ENCODE results near the gene HSCB. TPM values are rescaled to one million over a fixed set of nuclear protein-coding genes. Genes with fewer than 3 reads are reported as not detected.
"Not testable (repeated sequence)": the region's sequence is repeated elsewhere in the genome, so short reads cannot be mapped to it uniquely, and the experiment has no call there.

The HSCB gene
- total and polyA plus RNA-seq, 3 experiments from 2014 or later: 10.9 to 14.6 (median 12.6) TPM

DNA sequence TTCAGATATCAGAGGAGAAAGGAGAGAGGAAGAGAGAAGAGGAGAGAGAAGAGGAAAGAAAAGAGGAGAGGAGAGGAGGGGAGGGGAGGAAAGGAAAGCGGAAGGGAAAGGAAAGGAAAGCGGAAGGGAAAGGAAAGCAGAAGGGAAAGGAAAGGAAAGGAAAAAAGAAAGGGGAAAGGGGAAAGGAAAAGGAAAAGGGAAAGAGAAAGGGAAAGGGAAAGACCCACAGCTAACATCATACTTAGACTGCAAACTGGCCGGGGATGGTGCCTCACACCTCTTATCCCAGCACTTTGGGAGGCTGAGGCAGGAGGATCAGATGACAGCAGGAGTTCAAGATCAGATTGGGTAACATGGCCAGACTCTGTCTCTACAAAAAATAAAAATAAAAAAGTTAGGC, 11.7 kb upstream of the HSCB start:
- H3K27me3 Mint-ChIP-seq: no peaks in the 10 kb centered on the region
- H3K36me3 Mint-ChIP-seq: peaks cover 0 to 9% (median 6%) of the 10 kb centered on the region in 3 donors
- no peaks in the 10 kb centered on the region for H3K4me1 Mint-ChIP-seq
- no peaks in the 10 kb centered on the region for H3K9me3 Mint-ChIP-seq
- POLR2A ChIA-PET: no interaction called here
- no peak overlapping the region for H3K4me3 Mint-ChIP-seq
- Histone ChIP-seq H3K4me1 (ENCODE audit: insufficient read depth, low read length) (no peaks in the 10 kb centered on the region), H3K27ac (ENCODE audit: low read depth, low read length) (no peak overlapping the region), H3K9me3 (ENCODE audit: low read length) (no peaks in the 10 kb centered on the region), H3K36me3 (ENCODE audit: insufficient read depth, low read length) (peaks cover 5% of the 10 kb centered on the region), H3K27me3 (ENCODE audit: insufficient read depth, low read length, poor library complexity, severe bottlenecking) (no peaks in the 10 kb centered on the region), H3K4me3 (ENCODE audit: low read length) (no peak overlapping the region)
- DNase-seq: no peak
- no peak overlapping the region for H3K27ac Mint-ChIP-seq
- CTCF ChIA-PET: no interaction called here

DNA sequence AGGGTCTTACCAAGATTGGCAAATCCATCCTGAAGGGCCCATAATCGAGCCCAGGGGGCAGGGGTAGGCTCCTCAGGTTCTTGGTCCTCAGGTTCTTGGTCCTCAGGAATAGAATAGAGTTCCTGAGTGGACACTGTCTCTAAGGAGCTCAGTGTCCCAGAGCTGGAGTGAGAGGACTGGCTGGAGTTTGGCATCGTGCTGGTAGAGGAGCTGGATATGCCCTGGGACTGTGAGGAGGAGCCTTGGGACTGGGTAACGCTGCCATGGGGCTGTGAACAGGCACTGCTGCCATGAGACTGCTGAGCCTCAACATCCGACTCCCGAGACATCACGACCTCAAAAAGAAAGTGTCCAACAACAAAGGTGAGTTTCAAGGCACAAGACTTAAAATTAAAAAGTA, 7.4 kb upstream of the HSCB start:
- Mint-ChIP-seq H3K27me3 (no peaks in the 10 kb centered on the region), H3K4me1 (peaks cover 0 to 8% (median 0%) of the 10 kb centered on the region in 3 donors), H3K36me3 (peaks cover 0 to 7% (median 6%) of the 10 kb centered on the region in 3 donors), H3K27ac (no peak overlapping the region), H3K4me3 (no peak overlapping the region), H3K9me3 (no peaks in the 10 kb centered on the region)
- H3K36me3 ChIP-seq (ENCODE audit: insufficient read depth, low read length): no peaks in the 10 kb centered on the region
- no peak overlapping the region for H3K4me3 ChIP-seq (ENCODE audit: low read length)
- H3K4me1 ChIP-seq (ENCODE audit: insufficient read depth, low read length): no peaks in the 10 kb centered on the region
- H3K27me3 ChIP-seq (ENCODE audit: insufficient read depth, low read length, poor library complexity, severe bottlenecking): no peaks in the 10 kb centered on the region
- no peak overlapping the region for H3K27ac ChIP-seq (ENCODE audit: low read depth, low read length)
- no peak for DNase-seq
- H3K9me3 ChIP-seq (ENCODE audit: low read length): no peaks in the 10 kb centered on the region
- ChIA-PET POLR2A (no interaction called here), CTCF (no interaction called here)

DNA sequence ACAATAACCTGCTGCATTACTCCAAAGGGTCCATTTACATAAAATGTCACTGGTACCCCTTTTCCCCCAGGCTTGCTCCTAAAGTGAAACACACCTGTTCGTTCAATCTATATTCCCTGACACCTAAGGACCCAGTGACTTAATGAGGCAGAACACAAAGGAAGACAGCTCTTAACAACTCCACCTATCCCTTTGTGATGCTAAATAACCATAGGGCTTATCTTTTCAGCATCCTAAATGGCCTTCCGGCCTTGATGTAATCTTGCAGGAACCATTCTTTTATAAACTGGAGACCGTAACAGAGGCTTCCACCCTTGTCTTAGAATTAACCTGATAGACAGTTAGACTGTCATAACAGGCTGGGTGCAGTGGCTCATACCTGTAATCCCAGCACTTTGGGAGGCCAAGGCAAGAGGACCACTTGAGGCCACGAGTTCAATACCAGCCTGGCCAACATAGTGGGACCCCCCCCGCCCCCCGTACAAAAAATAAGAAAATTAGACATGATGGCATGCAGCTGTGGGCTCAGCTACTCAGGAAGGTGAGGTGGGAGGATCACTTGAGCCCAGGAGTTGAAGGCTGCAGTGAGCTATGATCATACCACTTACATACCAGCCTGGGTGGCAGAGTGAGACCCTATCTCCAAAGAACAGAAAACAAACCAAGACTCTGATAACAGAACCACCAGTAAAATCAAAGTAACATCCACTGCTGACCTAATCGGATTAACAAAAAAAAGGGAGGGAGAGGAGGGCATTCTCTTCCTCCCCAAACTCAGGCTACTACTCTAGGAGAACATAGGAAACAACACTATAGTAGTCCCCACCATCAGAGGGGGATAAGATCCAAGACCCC, 5.3 kb upstream of the HSCB start:
- Mint-ChIP-seq H3K4me1 (peaks cover 2 to 13% (median 3%) of the 10 kb centered on the region in 3 donors), H3K9me3 (no peaks in the 10 kb centered on the region), H3K27me3 (no peaks in the 10 kb centered on the region), H3K4me3 (no peak overlapping the region), H3K36me3 (peaks cover 0 to 7% (median 6%) of the 10 kb centered on the region in 3 donors), H3K27ac (peak overlapping the region in 1 of 8 donors; percentile 56)
- CTCF ChIA-PET: interaction anchor here (0.7 kb wide), 1 partner anchor 205 kb away, joined by 3 read pairs; no protein-coding TSS in a partner anchor
- POLR2A ChIA-PET: no interaction called here
- no peaks in the 10 kb centered on the region for H3K9me3 ChIP-seq (ENCODE audit: low read length)
- no peaks in the 10 kb centered on the region for H3K36me3 ChIP-seq (ENCODE audit: insufficient read depth, low read length)
- no peak for DNase-seq
- no peak overlapping the region for H3K27ac ChIP-seq (ENCODE audit: low read depth, low read length)
- H3K27me3 ChIP-seq (ENCODE audit: insufficient read depth, low read length, poor library complexity, severe bottlenecking): no peaks in the 10 kb centered on the region
- no peaks in the 10 kb centered on the region for H3K4me1 ChIP-seq (ENCODE audit: insufficient read depth, low read length)
- H3K4me3 ChIP-seq (ENCODE audit: low read length): no peak overlapping the region

DNA sequence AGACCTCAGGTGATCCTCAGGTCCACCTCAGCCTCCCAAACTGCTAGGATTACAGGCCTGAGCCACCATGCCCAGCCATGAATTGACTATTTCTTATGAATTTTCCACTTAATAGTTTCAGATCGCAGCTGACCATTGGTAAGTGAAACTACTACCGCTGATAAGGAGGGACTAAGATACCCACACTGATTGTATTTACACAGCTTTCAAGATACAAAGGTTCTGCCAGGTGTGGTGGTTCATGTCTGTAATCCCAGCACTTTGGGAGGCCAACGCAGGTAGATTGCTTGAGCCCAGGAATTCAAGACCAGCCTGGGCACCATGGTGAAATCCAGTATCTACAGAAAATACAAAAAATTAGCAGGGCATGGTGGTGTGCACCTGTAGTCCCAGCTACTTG, 4.1 kb upstream of the HSCB start:
- no peaks in the 10 kb centered on the region for H3K27me3 ChIP-seq (ENCODE audit: insufficient read depth, low read length, poor library complexity, severe bottlenecking)
- no peak for DNase-seq
- H3K4me1 ChIP-seq (ENCODE audit: insufficient read depth, low read length): peaks cover 3% of the 10 kb centered on the region
- no peaks in the 10 kb centered on the region for H3K36me3 ChIP-seq (ENCODE audit: insufficient read depth, low read length)
- H3K27ac ChIP-seq (ENCODE audit: low read depth, low read length): no peak overlapping the region
- H3K4me1 Mint-ChIP-seq: peaks cover 10 to 22% (median 13%) of the 10 kb centered on the region in 3 donors
- no peak overlapping the region for H3K4me3 ChIP-seq (ENCODE audit: low read length)
- no peak overlapping the region for H3K4me3 Mint-ChIP-seq
- ChIA-PET POLR2A (no interaction called here), CTCF (no interaction called here)
- no peaks in the 10 kb centered on the region for H3K9me3 ChIP-seq (ENCODE audit: low read length)
- H3K27ac Mint-ChIP-seq: no peak overlapping the region
- H3K36me3 Mint-ChIP-seq: peaks cover 0 to 13% (median 6%) of the 10 kb centered on the region in 3 donors
- H3K27me3 Mint-ChIP-seq: no peaks in the 10 kb centered on the region
- no peaks in the 10 kb centered on the region for H3K9me3 Mint-ChIP-seq

DNA sequence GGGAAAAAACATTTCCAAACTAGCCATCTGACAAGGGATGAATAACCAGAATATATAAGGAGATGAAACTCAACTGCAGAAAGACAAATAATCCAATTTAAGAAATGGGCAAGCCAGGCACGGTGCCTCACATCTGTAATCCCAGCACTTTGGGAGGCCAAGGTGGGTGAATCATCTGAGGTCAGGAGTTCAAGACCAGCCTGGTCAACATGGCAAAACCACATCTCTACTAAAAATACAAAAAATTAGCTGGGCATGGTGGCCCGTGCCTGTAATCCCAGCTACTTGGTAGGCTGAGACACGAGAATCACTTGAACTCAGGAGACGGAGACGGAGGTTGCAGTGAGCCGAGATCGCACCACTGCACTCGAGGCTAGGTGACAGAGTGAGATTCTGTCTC, 3.0 kb upstream of the HSCB start:
- H3K9me3 ChIP-seq (ENCODE audit: low read length); H3K27ac Mint-ChIP-seq; H3K27me3 Mint-ChIP-seq; POLR2A ChIA-PET; H3K9me3 Mint-ChIP-seq; H3K36me3 ChIP-seq (ENCODE audit: insufficient read depth, low read length); CTCF ChIA-PET; H3K4me3 ChIP-seq (ENCODE audit: low read length); DNase-seq; H3K27me3 ChIP-seq (ENCODE audit: insufficient read depth, low read length, poor library complexity, severe bottlenecking); H3K4me1 ChIP-seq (ENCODE audit: insufficient read depth, low read length); H3K27ac ChIP-seq (ENCODE audit: low read depth, low read length): not testable (repeated sequence)
- peaks cover 17 to 34% (median 19%) of the 10 kb centered on the region in 3 donors for H3K4me1 Mint-ChIP-seq
- peak overlapping the region in 1 of 7 donors; percentile 3 for H3K4me3 Mint-ChIP-seq
- H3K36me3 Mint-ChIP-seq: peaks cover 0 to 11% (median 5%) of the 10 kb centered on the region in 3 donors

DNA sequence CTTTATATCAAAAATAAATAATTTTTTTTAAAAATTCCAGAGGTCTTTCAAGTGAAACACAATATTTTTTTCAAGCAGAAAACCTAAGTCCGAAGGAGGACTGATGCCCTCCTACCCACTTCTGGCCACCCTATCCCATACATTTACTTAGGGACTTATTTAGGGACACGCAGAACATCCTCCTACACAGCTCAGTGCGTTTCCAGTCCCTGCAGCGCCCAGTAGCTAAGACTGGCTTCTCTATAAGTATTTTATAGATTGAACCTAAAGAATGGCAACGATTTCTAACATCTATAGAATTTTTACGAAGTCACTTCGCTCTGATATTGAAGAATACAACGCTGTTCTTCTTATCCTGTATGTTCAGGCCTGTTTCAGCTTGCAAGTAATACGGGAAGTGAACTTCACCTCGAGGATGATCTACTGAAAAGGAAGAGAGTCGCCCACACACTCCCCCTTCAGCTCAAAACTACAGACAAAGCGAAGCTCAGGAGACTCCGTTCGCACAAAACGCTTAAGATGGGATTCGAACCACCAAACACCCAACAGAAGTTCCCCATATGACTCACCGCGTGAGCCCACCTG, 547 bp upstream of the HSCB start:
- Mint-ChIP-seq H3K4me3 (peak overlapping the region; percentile 84 to 98 (median 86)), H3K9me3 (no peaks in the 10 kb centered on the region), H3K27me3 (no peaks in the 10 kb centered on the region), H3K4me1 (peaks cover 17 to 35% (median 19%) of the 10 kb centered on the region in 3 donors), H3K27ac (peak overlapping the region; percentile 83 to 99 (median 90)), H3K36me3 (peaks cover 0 to 28% (median 6%) of the 10 kb centered on the region in 3 donors)
- Histone ChIP-seq H3K27me3 (ENCODE audit: insufficient read depth, low read length, poor library complexity, severe bottlenecking) (no peaks in the 10 kb centered on the region), H3K27ac (ENCODE audit: low read depth, low read length) (peak overlapping the region; percentile 46), H3K36me3 (ENCODE audit: insufficient read depth, low read length) (peaks cover 9% of the 10 kb centered on the region), H3K4me1 (ENCODE audit: insufficient read depth, low read length) (peaks cover 8% of the 10 kb centered on the region), H3K4me3 (ENCODE audit: low read length) (peak overlapping the region; percentile 92), H3K9me3 (ENCODE audit: low read length) (no peaks in the 10 kb centered on the region)
- CTCF ChIA-PET: interaction anchor here (1.0 kb wide), 1 partner anchor 38 kb away, joined by 3 read pairs; no protein-coding TSS in a partner anchor
- no peak for DNase-seq
- POLR2A ChIA-PET: interaction anchor here (1.1 to 1.5 kb wide), 2 partner anchors 58 to 59 kb away, joined by 3 to 4 read pairs; partner anchors contain the start of gene XBP1

DNA sequence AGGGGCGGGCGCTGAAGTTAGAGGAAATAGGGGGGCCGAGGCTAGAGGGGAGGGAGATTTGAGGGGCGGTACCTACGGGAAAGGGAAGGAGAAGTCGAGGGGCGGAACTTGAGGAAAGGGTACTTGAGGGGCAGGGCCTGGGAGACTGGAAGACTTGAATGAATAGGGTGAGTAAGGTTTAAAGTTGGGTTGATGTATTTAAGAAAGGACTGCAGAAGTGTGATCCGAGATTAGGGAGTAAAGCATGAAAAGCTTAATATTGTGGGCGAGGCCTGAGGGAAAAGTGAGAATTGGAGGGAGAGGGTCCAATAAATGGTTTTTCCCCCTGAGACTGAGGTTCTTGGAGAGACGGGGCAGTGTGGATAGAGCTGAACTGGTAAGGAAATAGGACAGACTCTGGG, 723 bp downstream of the HSCB start:
- Histone ChIP-seq H3K9me3 (ENCODE audit: low read length) (no peaks in the 10 kb centered on the region), H3K27ac (ENCODE audit: low read depth, low read length) (peak overlapping the region; percentile 83), H3K36me3 (ENCODE audit: insufficient read depth, low read length) (peaks cover 17% of the 10 kb centered on the region), H3K4me3 (ENCODE audit: low read length) (peak overlapping the region; percentile 92), H3K4me1 (ENCODE audit: insufficient read depth, low read length) (peaks cover 8% of the 10 kb centered on the region), H3K27me3 (ENCODE audit: insufficient read depth, low read length, poor library complexity, severe bottlenecking) (no peaks in the 10 kb centered on the region)
- H3K4me3 Mint-ChIP-seq: peak overlapping the region; percentile 84 to 98 (median 86)
- H3K4me1 Mint-ChIP-seq: peaks cover 17 to 35% (median 19%) of the 10 kb centered on the region in 3 donors
- DNase-seq: no peak
- H3K36me3 Mint-ChIP-seq: peaks cover 0 to 36% (median 6%) of the 10 kb centered on the region in 3 donors
- H3K9me3 Mint-ChIP-seq: no peaks in the 10 kb centered on the region
- H3K27ac Mint-ChIP-seq: peak overlapping the region; percentile 83 to 99 (median 90)
- no peaks in the 10 kb centered on the region for H3K27me3 Mint-ChIP-seq
- CTCF ChIA-PET: no interaction called here
- POLR2A ChIA-PET: interaction anchor here (0.6 to 1.5 kb wide), 3 partner anchors 31 to 58 kb away, joined by 3 read pairs; partner anchors contain the start of gene XBP1

DNA sequence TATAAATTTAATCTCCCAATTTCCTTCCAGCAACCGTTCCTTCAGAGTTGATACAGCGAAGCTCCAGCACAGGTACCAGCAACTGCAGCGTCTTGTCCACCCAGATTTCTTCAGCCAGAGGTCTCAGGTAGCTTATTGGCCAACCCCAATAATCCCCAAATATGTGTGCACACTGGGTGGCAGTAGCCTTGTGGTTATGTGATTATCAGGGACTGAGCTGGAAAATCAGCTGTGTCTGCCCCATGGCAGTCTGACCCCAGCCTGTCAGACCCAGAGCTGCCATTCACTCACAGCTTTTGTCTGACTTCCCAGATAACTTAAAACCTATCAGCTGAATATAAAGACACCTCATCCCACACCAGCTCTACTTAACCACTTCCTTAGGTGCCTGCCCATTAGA, 2.0 kb downstream of the HSCB start:
- H3K4me3 Mint-ChIP-seq: peak overlapping the region in 2 of 7 donors; percentile 90 to 98

More for the DNA sequence above, 2.0 kb downstream of the HSCB start:
- H3K4me1 ChIP-seq (ENCODE audit: insufficient read depth, low read length): peaks cover 8% of the 10 kb centered on the region
- H3K9me3 ChIP-seq (ENCODE audit: low read length): no peaks in the 10 kb centered on the region
- Mint-ChIP-seq H3K9me3 (no peaks in the 10 kb centered on the region), H3K27ac (peak overlapping the region in 3 of 8 donors; percentile 63 to 93 (median 69)), H3K4me1 (peaks cover 24 to 36% (median 24%) of the 10 kb centered on the region in 3 donors), H3K36me3 (peaks cover 0 to 41% (median 8%) of the 10 kb centered on the region in 3 donors), H3K27me3 (no peaks in the 10 kb centered on the region)
- peaks cover 19% of the 10 kb centered on the region for H3K36me3 ChIP-seq (ENCODE audit: insufficient read depth, low read length)
- no peak overlapping the region for H3K27ac ChIP-seq (ENCODE audit: low read depth, low read length)
- CTCF ChIA-PET: interaction anchor here (1.2 kb wide), 1 partner anchor 30 kb away, joined by 3 read pairs; no protein-coding TSS in a partner anchor
- H3K27me3 ChIP-seq (ENCODE audit: insufficient read depth, low read length, poor library complexity, severe bottlenecking): no peaks in the 10 kb centered on the region
- DNase-seq: no peak
- POLR2A ChIA-PET: no interaction called here
- no peak overlapping the region for H3K4me3 ChIP-seq (ENCODE audit: low read length)

Measured in CD8-positive, alpha-beta memory T cell (primary cell).